HepG2 (cell line): ENCODE measurements around the gene AKR7A3.

Experiments used
- GMEB1 ChIP-seq: sonication (generic); formaldehyde crosslinking; IDR thresholded peaks from 2 replicates; pipeline ENCODE4 v1.5.1; 2020; ENCODE audit warnings: missing genetic modification reagents, mild to moderate bottlenecking, borderline replicate concordance
- MLXIP ChIP-seq: sonication (generic); formaldehyde crosslinking; IDR thresholded peaks from 2 replicates; pipeline ENCODE4 v1.9.0; 2021; ENCODE audit warnings: missing genetic modification reagents, borderline replicate concordance
- PTBP1 ChIP-seq: fragments of 200-400 bp; formaldehyde crosslinking; IDR thresholded peaks from 2 replicates; pipeline ENCODE4 v1.6.1; 2018; ENCODE audit warnings: low read length, low read depth; ENCODE audit not compliant: poor library complexity, severe bottlenecking
- ZBTB42 ChIP-seq: sonication (generic); formaldehyde crosslinking; IDR thresholded peaks from 2 replicates; pipeline ENCODE4 v1.5.0; 2020; ENCODE audit warnings: mild to moderate bottlenecking, missing genetic modification reagents

GRCh38 chr1:19327301-19327700, 38.7 kb upstream of the AKR7A3 start:
- TF ChIP-seq ZBTB42 = no peak
- TF ChIP-seq MLXIP (CRISPR knock-in tag) = no peak
- no peak for TF ChIP-seq PTBP1
- TF ChIP-seq GMEB1 (CRISPR knock-in tag) = no peak
